Astrocyte of the cerebellum (primary cell): ENCODE data around the gene CXXC5.

Experiments used
- DNase-seq: peaks from one replicate; pipeline ENCODE4 v3.0.0-alpha.2; 2011; ENCODE audit warnings: low read depth
- H3K4me3 ChIP-seq: 2 replicates; pipeline ENCODE4 v1.5.1; 2011; ENCODE audit warnings: mild to moderate bottlenecking, low read depth, low read length, moderate library complexity
- in situ Hi-C: cut with HindIII; loops from 2 replicates; pipeline ENCODE4 v1.10.0; 2017; ENCODE audit warnings: low sequenced_read_pairs
- TF ChIP-seq, protein P1 (sequence below): IDR thresholded peaks from 2 replicates; pipeline ENCODE4 v1.5.1; 2012; ENCODE audit warnings: low read length, low read depth, moderate library complexity, mild to moderate bottlenecking; ENCODE audit errors: missing control alignments

CXXC5 gene

DNA sequence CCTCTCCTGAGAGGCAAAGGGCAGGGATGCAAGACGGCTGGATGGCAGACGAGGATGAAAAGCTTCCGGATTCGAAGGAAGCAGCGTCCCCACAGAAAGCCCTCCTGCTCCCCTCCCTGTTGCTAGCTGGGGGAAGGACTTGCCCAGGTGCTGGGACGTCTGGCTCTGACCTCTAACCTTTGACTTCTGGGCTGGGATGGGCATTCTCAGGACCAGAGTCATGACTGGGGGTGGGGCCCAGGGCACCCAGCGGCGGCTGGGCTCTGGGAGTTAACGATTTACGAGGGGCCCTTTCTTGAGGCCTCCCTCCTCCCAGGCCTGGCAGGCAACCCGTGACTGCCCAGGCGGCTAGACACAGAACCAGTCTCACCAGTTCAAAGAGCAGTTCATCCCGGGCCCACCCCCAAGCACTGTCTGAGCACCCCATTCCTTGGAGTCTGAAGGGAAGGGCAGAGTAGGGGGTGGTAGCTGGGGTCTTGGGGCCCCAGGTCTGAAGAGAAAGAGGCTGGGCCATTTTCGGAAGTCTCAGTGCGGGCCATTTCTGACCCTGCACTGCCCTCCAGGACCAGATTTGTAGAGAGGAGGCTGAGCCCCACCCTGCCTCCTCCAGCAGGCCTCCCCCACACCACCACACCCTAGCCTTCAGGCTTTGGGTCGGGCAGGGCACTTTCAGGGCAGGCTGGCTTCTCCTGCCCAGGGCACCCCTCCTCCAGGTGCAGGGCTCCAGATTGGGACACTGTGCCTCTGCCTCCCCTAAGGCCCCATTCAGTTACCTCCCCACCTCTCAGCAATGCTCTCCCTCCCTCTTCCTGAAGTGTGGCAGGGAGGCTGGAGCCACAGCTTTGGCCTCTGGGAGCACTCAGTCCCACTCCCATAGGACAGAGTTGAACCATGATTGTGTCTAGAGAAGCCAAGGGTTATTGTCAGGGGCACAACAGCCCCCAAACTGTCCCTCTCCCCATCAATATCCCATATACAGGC lies 5.0 kb upstream of the CXXC5 start:
- in situ Hi-C loops = loop anchor here (10.0 kb wide), 1 partner anchor 52 kb away; no protein-coding TSS in a partner anchor
- DNase-seq = no peak
- no peak overlapping the region for H3K4me3 ChIP-seq
- TF ChIP-seq, protein P1, sequence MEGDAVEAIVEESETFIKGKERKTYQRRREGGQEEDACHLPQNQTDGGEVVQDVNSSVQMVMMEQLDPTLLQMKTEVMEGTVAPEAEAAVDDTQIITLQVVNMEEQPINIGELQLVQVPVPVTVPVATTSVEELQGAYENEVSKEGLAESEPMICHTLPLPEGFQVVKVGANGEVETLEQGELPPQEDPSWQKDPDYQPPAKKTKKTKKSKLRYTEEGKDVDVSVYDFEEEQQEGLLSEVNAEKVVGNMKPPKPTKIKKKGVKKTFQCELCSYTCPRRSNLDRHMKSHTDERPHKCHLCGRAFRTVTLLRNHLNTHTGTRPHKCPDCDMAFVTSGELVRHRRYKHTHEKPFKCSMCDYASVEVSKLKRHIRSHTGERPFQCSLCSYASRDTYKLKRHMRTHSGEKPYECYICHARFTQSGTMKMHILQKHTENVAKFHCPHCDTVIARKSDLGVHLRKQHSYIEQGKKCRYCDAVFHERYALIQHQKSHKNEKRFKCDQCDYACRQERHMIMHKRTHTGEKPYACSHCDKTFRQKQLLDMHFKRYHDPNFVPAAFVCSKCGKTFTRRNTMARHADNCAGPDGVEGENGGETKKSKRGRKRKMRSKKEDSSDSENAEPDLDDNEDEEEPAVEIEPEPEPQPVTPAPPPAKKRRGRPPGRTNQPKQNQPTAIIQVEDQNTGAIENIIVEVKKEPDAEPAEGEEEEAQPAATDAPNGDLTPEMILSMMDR = no peak

DNA sequence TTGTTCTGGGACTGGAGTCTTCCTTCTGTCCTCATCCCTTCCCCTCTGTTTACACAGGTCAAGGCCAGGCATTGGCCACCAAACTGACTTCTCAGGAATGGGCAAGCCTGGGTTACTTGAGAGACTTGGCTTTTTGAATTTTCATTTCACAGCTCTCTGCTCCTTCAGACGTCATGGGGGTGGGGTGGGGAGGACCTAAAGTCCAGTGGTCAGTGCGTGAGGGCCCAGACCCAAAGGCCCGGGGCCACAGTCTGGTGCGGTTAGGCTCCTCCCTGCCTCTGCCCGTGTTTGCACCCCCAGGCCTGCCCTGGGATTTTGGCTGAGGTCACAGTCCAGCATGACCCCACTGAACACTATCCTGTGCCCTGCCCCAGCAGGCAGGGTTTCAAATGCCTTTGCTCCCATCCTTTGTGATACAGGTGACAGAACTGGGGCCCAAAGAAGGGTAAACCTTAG lies 4.1 kb upstream of the CXXC5 start:
- no peak for DNase-seq
- in situ Hi-C loops = loop anchor here (10.0 kb wide), 1 partner anchor 51 kb away; no protein-coding TSS in a partner anchor
- TF ChIP-seq, protein P1 = no peak
- no peak overlapping the region for H3K4me3 ChIP-seq

DNA sequence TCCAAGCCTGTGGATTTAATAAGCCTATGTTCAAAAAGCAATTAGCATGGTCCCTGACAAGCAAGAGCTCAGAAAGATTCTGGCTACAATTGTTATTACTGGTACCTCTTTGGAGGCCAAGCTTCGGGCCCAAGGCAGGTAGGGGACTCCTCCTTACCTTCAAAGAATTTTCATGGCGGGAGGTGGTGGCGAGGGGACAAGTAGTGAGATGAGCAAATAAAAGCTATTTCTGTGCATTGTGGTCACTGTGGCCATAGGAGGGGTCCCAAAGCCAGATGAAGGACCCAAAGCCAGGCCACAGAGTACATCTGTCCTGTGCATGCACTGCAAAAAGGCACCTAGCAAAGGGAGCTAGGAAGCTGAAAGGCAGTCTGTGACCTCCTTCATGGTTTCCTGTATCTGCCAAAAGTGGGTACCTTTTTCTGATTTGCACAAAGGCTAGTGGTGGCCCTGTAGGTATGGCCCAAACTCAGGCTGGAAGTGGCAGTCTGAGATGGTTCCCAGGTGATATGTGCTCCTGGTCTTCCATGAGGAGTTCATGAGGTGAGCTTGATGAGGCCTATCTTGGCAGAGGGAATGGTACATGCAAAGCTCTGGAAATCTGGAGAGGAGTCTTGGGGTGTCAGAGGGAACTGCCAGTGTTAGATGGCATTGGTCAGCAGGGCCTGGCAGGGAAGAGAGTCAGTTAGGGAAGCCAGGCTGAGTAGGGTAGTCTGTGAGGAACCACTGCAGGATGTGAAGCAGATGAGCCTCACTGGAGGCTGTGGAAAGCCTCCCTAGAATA lies 3.3 kb upstream of the CXXC5 start:
- no peak overlapping the region for H3K4me3 ChIP-seq
- no peak for DNase-seq
- TF ChIP-seq, protein P1 = no peak
- in situ Hi-C loops = loop anchor here (5.0 to 10.0 kb wide), 3 partner anchors 50 to 102 kb away; no protein-coding TSS in a partner anchor

DNA sequence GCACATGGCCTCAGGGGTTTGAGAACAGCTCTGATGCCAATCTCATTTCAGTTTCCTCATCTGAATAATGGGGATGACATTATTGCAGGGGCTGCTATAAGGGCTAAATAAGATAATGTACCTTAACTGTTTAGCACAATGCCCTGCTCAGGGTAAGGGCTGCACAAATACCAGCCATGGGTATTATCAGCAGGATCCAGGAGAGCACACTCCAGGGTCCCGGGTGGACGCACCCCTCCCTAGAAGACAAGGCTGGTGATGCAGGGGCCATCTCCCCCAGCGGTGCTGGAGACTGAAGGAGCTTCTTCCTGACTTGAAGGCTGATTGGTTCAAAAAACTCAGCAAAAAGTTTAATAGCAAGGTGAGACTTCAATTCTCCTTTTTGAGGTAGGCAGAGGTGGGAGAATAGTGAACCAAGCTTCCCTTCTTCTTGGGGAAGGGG lies 2.7 kb upstream of the CXXC5 start:
- TF ChIP-seq, protein P1 = no peak
- no peak overlapping the region for H3K4me3 ChIP-seq
- in situ Hi-C loops = loop anchor here (5.0 to 10.0 kb wide), 3 partner anchors 49 to 102 kb away; no protein-coding TSS in a partner anchor
- no peak for DNase-seq

DNA sequence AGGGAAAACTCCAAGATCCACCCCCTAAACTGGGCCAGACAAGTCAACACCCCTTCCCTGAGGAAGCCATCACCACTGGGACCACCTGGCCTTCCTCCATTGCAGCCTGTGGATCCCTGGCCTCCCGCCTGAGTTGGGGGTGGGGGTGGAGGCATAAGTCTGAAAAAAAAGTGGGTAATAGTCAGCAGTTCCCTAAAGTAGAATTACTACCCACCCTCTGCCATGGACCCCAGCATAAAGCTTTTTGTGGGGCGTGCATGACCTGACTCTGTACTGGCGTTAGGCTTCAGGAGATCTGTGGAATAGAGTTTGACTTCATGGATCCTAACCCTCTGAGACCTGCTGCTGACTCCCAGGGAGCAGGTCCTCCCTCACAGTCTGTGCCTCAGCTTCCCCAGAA lies 2.0 kb upstream of the CXXC5 start:
- DNase-seq = no peak
- TF ChIP-seq, protein P1 = no peak
- H3K4me3 ChIP-seq = no peak overlapping the region
- in situ Hi-C loops = loop anchor here (5.0 to 10.0 kb wide), 3 partner anchors 49 to 101 kb away; no protein-coding TSS in a partner anchor
